ENCODE results near the gene EPS15. TPM values are rescaled to one million over a fixed set of nuclear protein-coding genes. Genes with fewer than 3 reads are reported as not detected.

Gene EPS15
- total and polyA plus RNA-seq, 2 of the 13 experiments (the other 11 are each of a cell fraction or from before 2014, with no cell fraction given) = 14.3 to 19.3 TPM

DNA sequence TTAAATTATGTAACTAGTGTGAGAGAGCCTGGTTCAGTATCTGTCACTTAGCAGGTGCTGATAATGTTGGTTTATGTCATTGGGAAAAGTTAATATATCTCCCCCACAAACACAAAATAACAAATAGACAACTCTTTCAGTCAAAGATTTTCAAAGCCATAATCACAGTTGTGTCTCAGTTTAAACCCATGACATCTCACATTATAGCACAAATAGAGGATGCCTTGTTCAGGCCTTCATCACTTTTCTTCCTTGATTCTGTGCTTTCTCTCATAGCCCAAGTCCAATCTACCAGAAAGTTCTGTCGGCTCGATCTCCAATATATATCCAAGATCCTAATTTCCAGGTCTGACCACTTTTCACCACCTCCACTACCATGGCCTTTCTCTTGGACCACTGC, 6.2 kb upstream of the EPS15 start:
- H3K9ac ChIP-seq (ENCODE audit: insufficient read depth, low read depth, low read length) = no peak overlapping the region
- DNase-seq (ENCODE audit: low spot score) (no peak), ATAC-seq (no peak), FAIRE-seq (no peak)
- ChIA-PET POLR2A (no interaction called here), CTCF (ENCODE audit: low intra/inter-chr PET ratio, low total read pairs) (no interaction called here)
- BruUV-seq (replicated peaks) = no TSS peak
- intact Hi-C loops (cut with micrococcal nuclease; ENCODE audit: unreplicated experiment) (no loop called here), in situ Hi-C loops (cut with HindIII; ENCODE audit: extremely low pct_ligation_motif_present, low pct_unique_long_range_greater_than_20kb) (no loop called here)
- TF ChIP-seq ZNF207 (IDR thresholded peaks at IDR 0.05; ENCODE audit: borderline replicate concordance) (no peak), SRY (CRISPR knock-in tag; IDR thresholded peaks at IDR 0.05) (no peak), HCFC1 (IDR thresholded peaks at IDR 0.05; ENCODE audit: low read depth, low read length) (no peak), PRMT3 (CRISPR knock-in tag; IDR thresholded peaks at IDR 0.05; ENCODE audit: borderline replicate concordance, low read depth) (no peak), ZNF670 (CRISPR knock-in tag; IDR thresholded peaks at IDR 0.05; ENCODE audit: borderline replicate concordance) (no peak), GTF3A (CRISPR knock-in tag; conservative IDR thresholded peaks at IDR 0.05) (no peak), HMGA1 (CRISPR knock-in tag; conservative IDR thresholded peaks at IDR 0.05) (no peak), MLLT10 (CRISPR knock-in tag; IDR thresholded peaks at IDR 0.05) (no peak), ZNF589 (CRISPR knock-in tag; conservative IDR thresholded peaks at IDR 0.05) (no peak), SP5 (CRISPR knock-in tag; IDR thresholded peaks at IDR 0.05; ENCODE audit: borderline replicate concordance, low read depth) (no peak), CEBPG (CRISPR knock-in tag; IDR thresholded peaks at IDR 0.05) (no peak), ZNF441 (CRISPR knock-in tag; IDR thresholded peaks at IDR 0.05; ENCODE audit: borderline replicate concordance) (no peak), ZNF841 (CRISPR knock-in tag; IDR thresholded peaks at IDR 0.05; ENCODE audit: borderline replicate concordance) (no peak), ARHGAP35 (CRISPR knock-in tag; IDR thresholded peaks at IDR 0.05; ENCODE audit: borderline replicate concordance) (no peak), EZH2 (conservative IDR thresholded peaks at IDR 0.05; ENCODE audit: low read depth, low read length) (no peak)
- TF ChIP-seq, protein P1, sequence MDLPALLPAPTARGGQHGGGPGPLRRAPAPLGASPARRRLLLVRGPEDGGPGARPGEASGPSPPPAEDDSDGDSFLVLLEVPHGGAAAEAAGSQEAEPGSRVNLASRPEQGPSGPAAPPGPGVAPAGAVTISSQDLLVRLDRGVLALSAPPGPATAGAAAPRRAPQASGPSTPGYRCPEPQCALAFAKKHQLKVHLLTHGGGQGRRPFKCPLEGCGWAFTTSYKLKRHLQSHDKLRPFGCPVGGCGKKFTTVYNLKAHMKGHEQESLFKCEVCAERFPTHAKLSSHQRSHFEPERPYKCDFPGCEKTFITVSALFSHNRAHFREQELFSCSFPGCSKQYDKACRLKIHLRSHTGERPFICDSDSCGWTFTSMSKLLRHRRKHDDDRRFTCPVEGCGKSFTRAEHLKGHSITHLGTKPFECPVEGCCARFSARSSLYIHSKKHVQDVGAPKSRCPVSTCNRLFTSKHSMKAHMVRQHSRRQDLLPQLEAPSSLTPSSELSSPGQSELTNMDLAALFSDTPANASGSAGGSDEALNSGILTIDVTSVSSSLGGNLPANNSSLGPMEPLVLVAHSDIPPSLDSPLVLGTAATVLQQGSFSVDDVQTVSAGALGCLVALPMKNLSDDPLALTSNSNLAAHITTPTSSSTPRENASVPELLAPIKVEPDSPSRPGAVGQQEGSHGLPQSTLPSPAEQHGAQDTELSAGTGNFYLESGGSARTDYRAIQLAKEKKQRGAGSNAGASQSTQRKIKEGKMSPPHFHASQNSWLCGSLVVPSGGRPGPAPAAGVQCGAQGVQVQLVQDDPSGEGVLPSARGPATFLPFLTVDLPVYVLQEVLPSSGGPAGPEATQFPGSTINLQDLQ (CRISPR knock-in tag; IDR thresholded peaks at IDR 0.05) = no peak
- TF ChIP-seq, protein P2, sequence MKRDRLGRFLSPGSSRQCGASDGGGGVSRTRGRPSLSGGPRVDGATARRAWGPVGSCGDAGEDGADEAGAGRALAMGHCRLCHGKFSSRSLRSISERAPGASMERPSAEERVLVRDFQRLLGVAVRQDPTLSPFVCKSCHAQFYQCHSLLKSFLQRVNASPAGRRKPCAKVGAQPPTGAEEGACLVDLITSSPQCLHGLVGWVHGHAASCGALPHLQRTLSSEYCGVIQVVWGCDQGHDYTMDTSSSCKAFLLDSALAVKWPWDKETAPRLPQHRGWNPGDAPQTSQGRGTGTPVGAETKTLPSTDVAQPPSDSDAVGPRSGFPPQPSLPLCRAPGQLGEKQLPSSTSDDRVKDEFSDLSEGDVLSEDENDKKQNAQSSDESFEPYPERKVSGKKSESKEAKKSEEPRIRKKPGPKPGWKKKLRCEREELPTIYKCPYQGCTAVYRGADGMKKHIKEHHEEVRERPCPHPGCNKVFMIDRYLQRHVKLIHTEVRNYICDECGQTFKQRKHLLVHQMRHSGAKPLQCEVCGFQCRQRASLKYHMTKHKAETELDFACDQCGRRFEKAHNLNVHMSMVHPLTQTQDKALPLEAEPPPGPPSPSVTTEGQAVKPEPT (CRISPR knock-in tag; IDR thresholded peaks at IDR 0.05; ENCODE audit: low read depth) = no peak
- TF ChIP-seq, protein P3, sequence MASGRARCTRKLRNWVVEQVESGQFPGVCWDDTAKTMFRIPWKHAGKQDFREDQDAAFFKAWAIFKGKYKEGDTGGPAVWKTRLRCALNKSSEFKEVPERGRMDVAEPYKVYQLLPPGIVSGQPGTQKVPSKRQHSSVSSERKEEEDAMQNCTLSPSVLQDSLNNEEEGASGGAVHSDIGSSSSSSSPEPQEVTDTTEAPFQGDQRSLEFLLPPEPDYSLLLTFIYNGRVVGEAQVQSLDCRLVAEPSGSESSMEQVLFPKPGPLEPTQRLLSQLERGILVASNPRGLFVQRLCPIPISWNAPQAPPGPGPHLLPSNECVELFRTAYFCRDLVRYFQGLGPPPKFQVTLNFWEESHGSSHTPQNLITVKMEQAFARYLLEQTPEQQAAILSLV (CRISPR knock-in tag; IDR thresholded peaks at IDR 0.05; ENCODE audit: borderline replicate concordance) = no peak
- TF ChIP-seq, protein P4, sequence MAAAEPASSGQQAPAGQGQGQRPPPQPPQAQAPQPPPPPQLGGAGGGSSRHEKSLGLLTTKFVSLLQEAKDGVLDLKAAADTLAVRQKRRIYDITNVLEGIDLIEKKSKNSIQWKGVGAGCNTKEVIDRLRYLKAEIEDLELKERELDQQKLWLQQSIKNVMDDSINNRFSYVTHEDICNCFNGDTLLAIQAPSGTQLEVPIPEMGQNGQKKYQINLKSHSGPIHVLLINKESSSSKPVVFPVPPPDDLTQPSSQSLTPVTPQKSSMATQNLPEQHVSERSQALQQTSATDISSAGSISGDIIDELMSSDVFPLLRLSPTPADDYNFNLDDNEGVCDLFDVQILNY (CRISPR knock-in tag; conservative IDR thresholded peaks at IDR 0.05) = no peak
- no peak overlapping the region for H3K27ac ChIP-seq (ENCODE audit: extremely low read length, insufficient read depth, low read length)
- H3K4me2 ChIP-seq (ENCODE audit: low read depth, low read length) = no peak overlapping the region
- H3K4me1 ChIP-seq (ENCODE audit: insufficient read depth, low read length) = no peaks in the 10 kb centered on the region
- no peaks in the 10 kb centered on the region for H3K9me3 ChIP-seq (ENCODE audit: low read length)
- WGBS (ENCODE audit: low lambda C conversion rate) = 83% methylated on average over 2 of the region's 2 CpGs
- H3K4me3 ChIP-seq (replicated peaks in 1 of 3; ENCODE audit: insufficient read depth in 1 of 3, low read depth in 2 of 3, low read length in 3 of 3) = no peak overlapping the region
- H4K20me1 ChIP-seq (ENCODE audit: insufficient read depth, low read length) = no peaks in the 10 kb centered on the region
- H2AFZ ChIP-seq (ENCODE audit: low read length) = no peak overlapping the region
- no peaks in the 10 kb centered on the region for H3K36me3 ChIP-seq (replicated peaks in 1 of 2; ENCODE audit: control insufficient read depth in 1 of 2, insufficient read depth in 2 of 2, low read length in 2 of 2)
- no peaks in the 10 kb centered on the region for H3K27me3 ChIP-seq (ENCODE audit: control insufficient read depth in 1 of 2, insufficient read depth in 2 of 2, low read length in 2 of 2)
- H3K79me2 ChIP-seq (ENCODE audit: insufficient read depth, low read length) = no peaks in the 10 kb centered on the region
